Gastrocnemius medialis (tissue), 4 donors: ENCODE measurements around the gene NELL2.

Experiments
- POLR2A ChIP-seq, 2 donors: fragments of 450-650 bp; IDR thresholded peaks; one replicate each; pipeline ENCODE4 v1.6.1; 2017; ENCODE audit warnings: antibody characterized with exemption in 2 of 2, mild to moderate bottlenecking in 2 of 2, moderate library complexity in 2 of 2
- TF ChIP-seq, protein P1 (sequence below), 5 experiments: fragments of 450-650 bp in 3 of 5; fragments of 200-600 bp in 2 of 5; sonication (generic) in 2 of 5; IDR thresholded peaks in 4 of 5; conservative IDR thresholded peaks in 1 of 5; 1 replicate in 4 of 5; 2 replicates in 1 of 5; pipeline ENCODE4 v1.5.1; 2016 to 2019; ENCODE audit warnings: antibody characterized with exemption in 5 of 5, mild to moderate bottlenecking in 3 of 5, moderate library complexity in 3 of 5

- TF ChIP-seq, protein P1, sequence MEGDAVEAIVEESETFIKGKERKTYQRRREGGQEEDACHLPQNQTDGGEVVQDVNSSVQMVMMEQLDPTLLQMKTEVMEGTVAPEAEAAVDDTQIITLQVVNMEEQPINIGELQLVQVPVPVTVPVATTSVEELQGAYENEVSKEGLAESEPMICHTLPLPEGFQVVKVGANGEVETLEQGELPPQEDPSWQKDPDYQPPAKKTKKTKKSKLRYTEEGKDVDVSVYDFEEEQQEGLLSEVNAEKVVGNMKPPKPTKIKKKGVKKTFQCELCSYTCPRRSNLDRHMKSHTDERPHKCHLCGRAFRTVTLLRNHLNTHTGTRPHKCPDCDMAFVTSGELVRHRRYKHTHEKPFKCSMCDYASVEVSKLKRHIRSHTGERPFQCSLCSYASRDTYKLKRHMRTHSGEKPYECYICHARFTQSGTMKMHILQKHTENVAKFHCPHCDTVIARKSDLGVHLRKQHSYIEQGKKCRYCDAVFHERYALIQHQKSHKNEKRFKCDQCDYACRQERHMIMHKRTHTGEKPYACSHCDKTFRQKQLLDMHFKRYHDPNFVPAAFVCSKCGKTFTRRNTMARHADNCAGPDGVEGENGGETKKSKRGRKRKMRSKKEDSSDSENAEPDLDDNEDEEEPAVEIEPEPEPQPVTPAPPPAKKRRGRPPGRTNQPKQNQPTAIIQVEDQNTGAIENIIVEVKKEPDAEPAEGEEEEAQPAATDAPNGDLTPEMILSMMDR (IDR thresholded peaks at IDR 0.05 in 4 of 5, conservative IDR thresholded peaks at IDR 0.05 in 1 of 5) = no peak
- TF ChIP-seq POLR2A (IDR thresholded peaks at IDR 0.05) = no peak
Measured at GRCh38 chr12:44551631-44552030, 324.5 kb downstream of the NELL2 start.
